K562 (cell line): ENCODE results near the gene UQCC2.

Experiments
- DACH1 ChIP-seq: fragments of 450-650 bp; IDR thresholded peaks from 2 replicates; pipeline ENCODE4 v1.6.1; 2018; ENCODE audit not compliant: partially characterized antibody
- SP1 ChIP-seq: sonication (generic); formaldehyde crosslinking; IDR thresholded peaks from 2 replicates; pipeline ENCODE4 v1.8.1; 2022; ENCODE audit warnings: mild to moderate bottlenecking, missing genetic modification reagents

DNA sequence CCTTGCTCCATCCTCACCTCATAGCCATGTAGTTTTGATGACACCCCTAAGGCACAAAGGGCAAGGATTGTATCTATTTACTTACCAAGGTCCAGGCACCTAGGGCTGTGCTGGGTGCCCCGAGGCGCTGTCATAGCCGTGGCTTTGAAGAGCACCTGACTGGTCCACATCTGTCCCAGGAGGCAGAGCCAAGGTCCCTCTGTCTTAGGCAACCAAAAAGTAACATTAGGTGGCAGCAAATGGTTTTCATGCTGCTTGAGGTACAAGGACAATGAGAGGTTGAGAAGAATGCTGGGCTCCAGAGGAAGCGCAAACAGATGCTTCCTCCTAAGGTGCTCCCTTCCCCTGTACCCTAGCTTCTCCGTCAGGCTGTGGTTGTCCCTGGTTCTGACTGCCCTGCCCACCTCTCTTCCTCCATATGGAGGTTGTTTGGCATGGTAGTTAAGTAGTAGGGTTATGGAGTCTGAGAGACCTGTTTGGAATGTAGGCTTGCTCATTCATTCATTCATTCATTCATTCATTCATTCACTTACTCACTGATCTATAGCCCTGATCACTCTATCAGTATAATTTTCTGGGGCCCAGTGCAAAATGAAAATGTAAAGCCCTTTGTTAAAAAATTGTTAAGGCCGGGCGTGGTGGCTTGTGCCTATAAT lies 3.0 kb upstream of the UQCC2 start:
- TF ChIP-seq DACH1 (no peak), SP1 (no peak)
